HepG2 (cell line): ENCODE measurements around the gene ELAPOR1. TPM values are rescaled to one million over a fixed set of nuclear protein-coding genes. Genes with fewer than 3 reads are reported as not detected.

ENCODE experiments used
- ATF3 ChIP-seq: sonication (generic); formaldehyde crosslinking; IDR thresholded peaks from 2 replicates; pipeline ENCODE4 v1.4.0; 2020; ENCODE audit warnings: missing genetic modification reagents
- FOXK1 ChIP-seq: sonication (generic); formaldehyde crosslinking; IDR thresholded peaks from 2 replicates; pipeline ENCODE4 v1.4.0; 2020; ENCODE audit warnings: low read depth, missing genetic modification reagents, borderline replicate concordance
- HDAC1 ChIP-seq: sonication (generic); formaldehyde crosslinking; IDR thresholded peaks from 2 replicates; pipeline ENCODE4 v1.5.1; 2020; ENCODE audit warnings: mild to moderate bottlenecking, missing genetic modification reagents
- HOXA5 ChIP-seq: sonication (generic); formaldehyde crosslinking; IDR thresholded peaks from 2 replicates; pipeline ENCODE4 v1.4.0; 2020; ENCODE audit warnings: missing genetic modification reagents
- MAFK ChIP-seq, 2 experiments: IDR thresholded peaks in 1 of 2; conservative IDR thresholded peaks in 1 of 2; 2 replicates each; pipeline ENCODE4 v1.6.1; 2011; ENCODE audit warnings: improper control_type of control experiment in 2 of 2, low read length in 2 of 2
- MEIS2 ChIP-seq: sonication (generic); formaldehyde crosslinking; IDR thresholded peaks from 2 replicates; pipeline ENCODE4 v1.9.0; 2021; ENCODE audit warnings: mild to moderate bottlenecking, missing genetic modification reagents
- SSRP1 ChIP-seq: IDR thresholded peaks from 2 replicates; pipeline ENCODE4 v1.6.1; 2016; ENCODE audit warnings: control low read depth
- STAG1 ChIP-seq: sonication (generic); formaldehyde crosslinking; IDR thresholded peaks from 2 replicates; pipeline ENCODE4 v1.4.0; 2020; ENCODE audit warnings: missing genetic modification reagents
- USF2 ChIP-seq, 2 experiments: sonication (generic) in 1 of 2; formaldehyde crosslinking in 1 of 2; IDR thresholded peaks; 2 replicates each; pipeline versions ENCODE4 v1.5.1 to v1.6.1; 2011 to 2020; ENCODE audit warnings: borderline replicate concordance in 1 of 2, low read depth in 1 of 2, low read length in 1 of 2, mild to moderate bottlenecking in 1 of 2, missing genetic modification reagents in 1 of 2, moderate library complexity in 1 of 2
- ZNF142 ChIP-seq: sonication (generic); formaldehyde crosslinking; IDR thresholded peaks from 2 replicates; pipeline ENCODE4 v1.4.0; 2020; ENCODE audit warnings: missing genetic modification reagents
- ZNF281 ChIP-seq: sonication (generic); formaldehyde crosslinking; IDR thresholded peaks from 2 replicates; pipeline ENCODE4 v1.4.0; 2020; ENCODE audit warnings: missing genetic modification reagents, borderline replicate concordance
- ZNF343 ChIP-seq: sonication (generic); formaldehyde crosslinking; IDR thresholded peaks from 2 replicates; pipeline ENCODE4 v1.4.0; 2020; ENCODE audit warnings: mild to moderate bottlenecking, missing genetic modification reagents
- ZNF446 ChIP-seq: sonication (generic); formaldehyde crosslinking; IDR thresholded peaks from 2 replicates; pipeline ENCODE4 v1.5.0; 2020; ENCODE audit warnings: mild to moderate bottlenecking, missing genetic modification reagents
- ZNF772 ChIP-seq: sonication (generic); formaldehyde crosslinking; IDR thresholded peaks from 2 replicates; pipeline ENCODE4 v1.5.0; 2020; ENCODE audit warnings: mild to moderate bottlenecking, missing genetic modification reagents
- polyA plus RNA-seq, 8 experiments: library from polyadenylated mRNA; depleted of rRNA in 3 of 8; stranded (reverse) in 7 of 8; unstranded in 1 of 8; fragments of >200 nt; fragmentation: Illumina TruSeq in 4 of 8; extraction: Trizol in 4 of 8; gene quantifications; 2 replicates each; pipeline versions ENCODE4 v1.2.1 to v1.2.3, GENCODE V29; 2011 to 2016; ENCODE audit warnings: low read depth in 4 of 8, missing spikeins in 1 of 8, mixed read lengths in 1 of 8; ENCODE audit not compliant: insufficient read depth in 1 of 8
- total RNA-seq, 5 experiments: library from RNA; depleted of rRNA; stranded (reverse); fragments of >200 nt; fragmentation: Illumina TruSeq; extraction: Trizol; gene quantifications; 2 replicates each; pipeline ENCODE4 v1.2.3, GENCODE V29; 2016; ENCODE audit warnings: low read depth in 1 of 5

ELAPOR1 gene
- total and polyA plus RNA-seq, 2 of the 13 experiments (the other 11 are each of a cell fraction or from before 2014, with no cell fraction given), result 0.13 to 0.20 TPM

- peak; percentile 62; the same call in 1 of the 2 replicates for TF ChIP-seq ZNF772 (CRISPR knock-in tag)
- TF ChIP-seq ZNF281 (CRISPR knock-in tag), result 0 out of 2 replicates have a peak, but pooled peaks have one; percentile 10
- TF ChIP-seq MEIS2 (CRISPR knock-in tag), result 0 out of 2 replicates have a peak, but pooled peaks have one; percentile 54
- no peak for TF ChIP-seq ZNF446 (CRISPR knock-in tag)
- TF ChIP-seq MAFK (conservative IDR thresholded peaks at IDR 0.05 in 1 of 2, IDR thresholded peaks at IDR 0.05 in 1 of 2; ENCODE audit: low read length in 2 of 2), result no peak
- TF ChIP-seq HOXA5 (CRISPR knock-in tag), result 0 out of 2 replicates have a peak, but pooled peaks have one; percentile 53
- peak; percentile 43; the same call in 1 of the 2 replicates for TF ChIP-seq FOXK1 (CRISPR knock-in tag)
- peak; percentile 40; the same call in 1 of the 2 replicates for TF ChIP-seq ZNF142 (CRISPR knock-in tag)
- TF ChIP-seq ATF3 (CRISPR knock-in tag), result no peak
- TF ChIP-seq STAG1 (CRISPR knock-in tag), result peak; percentile 58
- TF ChIP-seq SSRP1 (CRISPR knock-in tag), result peak; percentile 34; the same call in 1 of the 2 replicates
- peak; percentile 74; the same call in 1 of the 2 replicates for TF ChIP-seq HDAC1 (CRISPR knock-in tag)
- TF ChIP-seq ZNF343 (CRISPR knock-in tag), result 0 out of 2 replicates have a peak, but pooled peaks have one; percentile 42
- TF ChIP-seq USF2 (IDR thresholded peaks at IDR 0.05; ENCODE audit: low read depth, low read length), result no peak
- peak; percentile 27; the same call in 1 of the 2 replicates for TF ChIP-seq USF2 (CRISPR knock-in tag; IDR thresholded peaks at IDR 0.05; ENCODE audit: borderline replicate concordance)
Observed at GRCh38 chr1:109089242-109090015, 24.5 kb upstream of the ELAPOR1 start (continued).
